ENCODE data around the gene SFTPA1.

DNA sequence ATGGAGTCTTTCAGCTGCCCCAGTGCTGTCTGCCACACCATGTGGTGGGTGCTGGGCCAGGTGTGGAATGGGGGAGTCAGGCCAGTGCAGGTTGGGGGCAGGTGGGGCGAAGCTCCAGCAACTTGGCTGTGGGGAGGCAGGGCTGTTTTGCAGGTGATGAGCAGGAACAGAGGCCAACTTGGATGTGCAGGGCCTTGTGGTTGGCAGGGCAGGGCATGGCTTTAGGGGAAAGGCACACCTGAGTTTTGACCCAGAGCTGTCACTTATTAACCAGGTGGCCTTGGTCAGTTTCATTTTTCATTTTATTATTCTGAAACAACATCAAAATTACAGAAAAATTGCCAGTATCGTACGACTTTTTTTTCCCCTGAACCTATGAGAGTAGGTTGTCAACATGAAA is 49.5 kb upstream of the SFTPA1 start:
- TF ChIP-seq, protein P1, sequence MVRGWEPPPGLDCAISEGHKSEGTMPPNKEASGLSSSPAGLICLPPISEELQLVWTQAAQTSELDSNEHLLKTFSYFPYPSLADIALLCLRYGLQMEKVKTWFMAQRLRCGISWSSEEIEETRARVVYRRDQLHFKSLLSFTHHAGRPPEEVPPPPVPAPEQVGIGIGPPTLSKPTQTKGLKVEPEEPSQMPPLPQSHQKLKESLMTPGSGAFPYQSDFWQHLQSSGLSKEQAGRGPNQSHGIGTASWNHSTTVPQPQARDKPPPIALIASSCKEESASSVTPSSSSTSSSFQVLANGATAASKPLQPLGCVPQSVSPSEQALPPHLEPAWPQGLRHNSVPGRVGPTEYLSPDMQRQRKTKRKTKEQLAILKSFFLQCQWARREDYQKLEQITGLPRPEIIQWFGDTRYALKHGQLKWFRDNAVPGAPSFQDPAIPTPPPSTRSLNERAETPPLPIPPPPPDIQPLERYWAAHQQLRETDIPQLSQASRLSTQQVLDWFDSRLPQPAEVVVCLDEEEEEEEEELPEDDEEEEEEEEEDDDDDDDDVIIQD (CRISPR knock-in tag; IDR thresholded peaks at IDR 0.05; ENCODE audit: low read depth): no peak
- TF ChIP-seq PHF8 (CRISPR knock-in tag; IDR thresholded peaks at IDR 0.05) (no peak), RBAK (CRISPR knock-in tag; IDR thresholded peaks at IDR 0.05) (no peak), PHF20 (CRISPR knock-in tag; IDR thresholded peaks at IDR 0.05) (no peak), ZFP82 (CRISPR knock-in tag; IDR thresholded peaks at IDR 0.05; ENCODE audit: borderline replicate concordance) (no peak), KDM2A (CRISPR knock-in tag; IDR thresholded peaks at IDR 0.05; ENCODE audit: borderline replicate concordance, low read depth) (no peak), ZNF317 (CRISPR knock-in tag; IDR thresholded peaks at IDR 0.05) (no peak)
- TF ChIP-seq, protein P2, sequence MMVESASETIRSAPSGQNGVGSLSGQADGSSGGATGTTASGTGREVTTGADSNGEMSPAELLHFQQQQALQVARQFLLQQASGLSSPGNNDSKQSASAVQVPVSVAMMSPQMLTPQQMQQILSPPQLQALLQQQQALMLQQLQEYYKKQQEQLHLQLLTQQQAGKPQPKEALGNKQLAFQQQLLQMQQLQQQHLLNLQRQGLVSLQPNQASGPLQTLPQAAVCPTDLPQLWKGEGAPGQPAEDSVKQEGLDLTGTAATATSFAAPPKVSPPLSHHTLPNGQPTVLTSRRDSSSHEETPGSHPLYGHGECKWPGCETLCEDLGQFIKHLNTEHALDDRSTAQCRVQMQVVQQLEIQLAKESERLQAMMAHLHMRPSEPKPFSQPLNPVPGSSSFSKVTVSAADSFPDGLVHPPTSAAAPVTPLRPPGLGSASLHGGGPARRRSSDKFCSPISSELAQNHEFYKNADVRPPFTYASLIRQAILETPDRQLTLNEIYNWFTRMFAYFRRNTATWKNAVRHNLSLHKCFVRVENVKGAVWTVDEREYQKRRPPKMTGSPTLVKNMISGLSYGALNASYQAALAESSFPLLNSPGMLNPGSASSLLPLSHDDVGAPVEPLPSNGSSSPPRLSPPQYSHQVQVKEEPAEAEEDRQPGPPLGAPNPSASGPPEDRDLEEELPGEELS (CRISPR knock-in tag; IDR thresholded peaks at IDR 0.05): no peak
- TF ChIP-seq, protein P3, sequence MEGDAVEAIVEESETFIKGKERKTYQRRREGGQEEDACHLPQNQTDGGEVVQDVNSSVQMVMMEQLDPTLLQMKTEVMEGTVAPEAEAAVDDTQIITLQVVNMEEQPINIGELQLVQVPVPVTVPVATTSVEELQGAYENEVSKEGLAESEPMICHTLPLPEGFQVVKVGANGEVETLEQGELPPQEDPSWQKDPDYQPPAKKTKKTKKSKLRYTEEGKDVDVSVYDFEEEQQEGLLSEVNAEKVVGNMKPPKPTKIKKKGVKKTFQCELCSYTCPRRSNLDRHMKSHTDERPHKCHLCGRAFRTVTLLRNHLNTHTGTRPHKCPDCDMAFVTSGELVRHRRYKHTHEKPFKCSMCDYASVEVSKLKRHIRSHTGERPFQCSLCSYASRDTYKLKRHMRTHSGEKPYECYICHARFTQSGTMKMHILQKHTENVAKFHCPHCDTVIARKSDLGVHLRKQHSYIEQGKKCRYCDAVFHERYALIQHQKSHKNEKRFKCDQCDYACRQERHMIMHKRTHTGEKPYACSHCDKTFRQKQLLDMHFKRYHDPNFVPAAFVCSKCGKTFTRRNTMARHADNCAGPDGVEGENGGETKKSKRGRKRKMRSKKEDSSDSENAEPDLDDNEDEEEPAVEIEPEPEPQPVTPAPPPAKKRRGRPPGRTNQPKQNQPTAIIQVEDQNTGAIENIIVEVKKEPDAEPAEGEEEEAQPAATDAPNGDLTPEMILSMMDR (CRISPR knock-in tag; IDR thresholded peaks at IDR 0.05): no peak
- TF ChIP-seq, protein P4, sequence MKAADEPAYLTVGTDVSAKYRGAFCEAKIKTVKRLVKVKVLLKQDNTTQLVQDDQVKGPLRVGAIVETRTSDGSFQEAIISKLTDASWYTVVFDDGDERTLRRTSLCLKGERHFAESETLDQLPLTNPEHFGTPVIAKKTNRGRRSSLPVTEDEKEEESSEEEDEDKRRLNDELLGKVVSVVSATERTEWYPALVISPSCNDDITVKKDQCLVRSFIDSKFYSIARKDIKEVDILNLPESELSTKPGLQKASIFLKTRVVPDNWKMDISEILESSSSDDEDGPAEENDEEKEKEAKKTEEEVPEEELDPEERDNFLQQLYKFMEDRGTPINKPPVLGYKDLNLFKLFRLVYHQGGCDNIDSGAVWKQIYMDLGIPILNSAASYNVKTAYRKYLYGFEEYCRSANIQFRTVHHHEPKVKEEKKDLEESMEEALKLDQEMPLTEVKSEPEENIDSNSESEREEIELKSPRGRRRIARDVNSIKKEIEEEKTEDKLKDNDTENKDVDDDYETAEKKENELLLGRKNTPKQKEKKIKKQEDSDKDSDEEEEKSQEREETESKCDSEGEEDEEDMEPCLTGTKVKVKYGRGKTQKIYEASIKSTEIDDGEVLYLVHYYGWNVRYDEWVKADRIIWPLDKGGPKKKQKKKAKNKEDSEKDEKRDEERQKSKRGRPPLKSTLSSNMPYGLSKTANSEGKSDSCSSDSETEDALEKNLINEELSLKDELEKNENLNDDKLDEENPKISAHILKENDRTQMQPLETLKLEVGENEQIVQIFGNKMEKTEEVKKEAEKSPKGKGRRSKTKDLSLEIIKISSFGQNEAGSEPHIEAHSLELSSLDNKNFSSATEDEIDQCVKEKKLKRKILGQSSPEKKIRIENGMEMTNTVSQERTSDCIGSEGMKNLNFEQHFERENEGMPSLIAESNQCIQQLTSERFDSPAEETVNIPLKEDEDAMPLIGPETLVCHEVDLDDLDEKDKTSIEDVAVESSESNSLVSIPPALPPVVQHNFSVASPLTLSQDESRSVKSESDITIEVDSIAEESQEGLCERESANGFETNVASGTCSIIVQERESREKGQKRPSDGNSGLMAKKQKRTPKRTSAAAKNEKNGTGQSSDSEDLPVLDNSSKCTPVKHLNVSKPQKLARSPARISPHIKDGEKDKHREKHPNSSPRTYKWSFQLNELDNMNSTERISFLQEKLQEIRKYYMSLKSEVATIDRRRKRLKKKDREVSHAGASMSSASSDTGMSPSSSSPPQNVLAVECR (CRISPR knock-in tag; IDR thresholded peaks at IDR 0.05; ENCODE audit: borderline replicate concordance): no peak
- TF ChIP-seq, protein P5, sequence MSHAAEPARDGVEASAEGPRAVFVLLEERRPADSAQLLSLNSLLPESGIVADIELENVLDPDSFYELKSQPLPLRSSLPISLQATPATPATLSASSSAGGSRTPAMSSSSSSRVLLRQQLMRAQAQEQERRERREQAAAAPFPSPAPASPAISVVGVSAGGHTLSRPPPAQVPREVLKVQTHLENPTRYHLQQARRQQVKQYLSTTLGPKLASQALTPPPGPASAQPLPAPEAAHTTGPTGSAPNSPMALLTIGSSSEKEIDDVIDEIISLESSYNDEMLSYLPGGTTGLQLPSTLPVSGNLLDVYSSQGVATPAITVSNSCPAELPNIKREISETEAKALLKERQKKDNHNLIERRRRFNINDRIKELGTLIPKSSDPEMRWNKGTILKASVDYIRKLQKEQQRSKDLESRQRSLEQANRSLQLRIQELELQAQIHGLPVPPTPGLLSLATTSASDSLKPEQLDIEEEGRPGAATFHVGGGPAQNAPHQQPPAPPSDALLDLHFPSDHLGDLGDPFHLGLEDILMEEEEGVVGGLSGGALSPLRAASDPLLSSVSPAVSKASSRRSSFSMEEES (CRISPR knock-in tag; IDR thresholded peaks at IDR 0.05): no peak
